ENCODE data around the gene ANKRD27. TPM values are rescaled to one million over a fixed set of nuclear protein-coding genes. Genes with fewer than 3 reads are reported as not detected.

Gene ANKRD27
- total RNA-seq, 4 donors from 2014 or later = 22.8 to 28.2 (median 26.9) TPM

DNA sequence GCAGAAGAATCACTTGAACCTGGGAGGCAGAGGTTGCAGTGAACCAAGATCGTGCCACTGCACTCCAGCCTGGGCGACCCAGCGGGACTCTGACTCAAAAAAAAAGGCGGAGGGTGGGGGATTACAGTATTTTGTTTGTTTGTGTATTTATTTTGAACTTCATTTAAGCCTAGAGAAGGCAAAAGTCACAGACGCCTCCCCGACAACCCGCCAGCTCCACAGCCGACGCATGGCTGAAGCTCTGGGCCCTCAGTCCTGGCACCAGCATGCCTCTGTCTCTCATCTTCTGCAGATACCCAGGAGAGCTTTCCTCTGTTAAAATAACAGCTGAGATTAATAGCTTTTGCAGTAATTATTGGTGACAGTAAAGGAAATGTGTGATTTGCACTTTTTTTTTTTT is 111.2 kb downstream of the ANKRD27 start:
- TF ChIP-seq, protein P1, sequence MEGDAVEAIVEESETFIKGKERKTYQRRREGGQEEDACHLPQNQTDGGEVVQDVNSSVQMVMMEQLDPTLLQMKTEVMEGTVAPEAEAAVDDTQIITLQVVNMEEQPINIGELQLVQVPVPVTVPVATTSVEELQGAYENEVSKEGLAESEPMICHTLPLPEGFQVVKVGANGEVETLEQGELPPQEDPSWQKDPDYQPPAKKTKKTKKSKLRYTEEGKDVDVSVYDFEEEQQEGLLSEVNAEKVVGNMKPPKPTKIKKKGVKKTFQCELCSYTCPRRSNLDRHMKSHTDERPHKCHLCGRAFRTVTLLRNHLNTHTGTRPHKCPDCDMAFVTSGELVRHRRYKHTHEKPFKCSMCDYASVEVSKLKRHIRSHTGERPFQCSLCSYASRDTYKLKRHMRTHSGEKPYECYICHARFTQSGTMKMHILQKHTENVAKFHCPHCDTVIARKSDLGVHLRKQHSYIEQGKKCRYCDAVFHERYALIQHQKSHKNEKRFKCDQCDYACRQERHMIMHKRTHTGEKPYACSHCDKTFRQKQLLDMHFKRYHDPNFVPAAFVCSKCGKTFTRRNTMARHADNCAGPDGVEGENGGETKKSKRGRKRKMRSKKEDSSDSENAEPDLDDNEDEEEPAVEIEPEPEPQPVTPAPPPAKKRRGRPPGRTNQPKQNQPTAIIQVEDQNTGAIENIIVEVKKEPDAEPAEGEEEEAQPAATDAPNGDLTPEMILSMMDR (IDR thresholded peaks at IDR 0.05; ENCODE audit: low read depth) = no peak

DNA sequence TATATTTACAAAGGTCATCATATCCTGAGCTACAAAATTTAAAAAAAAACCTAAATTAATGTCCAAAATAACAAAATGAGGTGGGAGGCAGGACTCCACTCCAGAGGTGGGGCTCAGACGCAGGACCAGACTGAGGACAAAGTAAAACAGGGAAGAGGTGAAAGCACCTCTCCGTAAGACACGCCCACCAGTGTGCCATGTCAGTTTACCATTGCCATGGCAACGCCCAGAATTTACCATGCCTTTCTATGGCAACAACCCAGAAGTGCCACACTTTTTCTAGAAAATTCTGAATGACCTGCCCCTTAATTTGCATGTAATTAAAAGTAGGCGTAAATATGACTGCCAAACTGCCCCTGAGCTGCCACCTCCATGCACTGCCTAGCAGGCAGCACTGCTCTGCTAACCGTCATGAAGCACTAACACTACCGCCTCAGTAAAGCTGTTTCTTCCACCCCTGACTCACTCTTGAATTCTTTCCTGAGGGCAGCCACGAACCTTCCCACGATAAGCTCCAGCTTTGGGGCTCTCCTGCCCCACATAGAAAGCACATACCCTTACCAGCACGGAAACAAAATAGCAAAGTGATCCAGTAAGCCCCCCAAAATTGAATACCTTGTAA is 116.3 kb downstream of the ANKRD27 start:
- TF ChIP-seq, protein P1 (IDR thresholded peaks at IDR 0.05; ENCODE audit: low read depth) = no peak

DNA sequence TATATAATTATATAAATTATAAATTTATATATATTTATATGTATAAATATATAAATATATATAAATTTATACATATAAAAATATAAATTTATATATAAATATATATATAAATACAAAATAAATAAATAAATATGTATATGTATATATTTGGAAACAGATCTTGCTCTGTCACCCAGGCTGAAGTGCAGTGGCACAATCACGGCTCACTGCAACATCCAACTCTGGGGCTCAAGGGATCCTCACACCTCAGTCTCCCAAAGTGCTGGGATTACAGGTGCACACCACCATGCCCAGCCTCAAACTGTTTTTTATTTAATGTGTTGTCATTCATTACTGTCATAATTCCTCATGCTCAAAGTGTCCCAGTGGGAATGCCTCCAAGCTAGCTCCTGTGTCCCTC is 119.2 kb downstream of the ANKRD27 start:
- TF ChIP-seq, protein P1 (IDR thresholded peaks at IDR 0.05; ENCODE audit: low read depth) = no peak

DNA sequence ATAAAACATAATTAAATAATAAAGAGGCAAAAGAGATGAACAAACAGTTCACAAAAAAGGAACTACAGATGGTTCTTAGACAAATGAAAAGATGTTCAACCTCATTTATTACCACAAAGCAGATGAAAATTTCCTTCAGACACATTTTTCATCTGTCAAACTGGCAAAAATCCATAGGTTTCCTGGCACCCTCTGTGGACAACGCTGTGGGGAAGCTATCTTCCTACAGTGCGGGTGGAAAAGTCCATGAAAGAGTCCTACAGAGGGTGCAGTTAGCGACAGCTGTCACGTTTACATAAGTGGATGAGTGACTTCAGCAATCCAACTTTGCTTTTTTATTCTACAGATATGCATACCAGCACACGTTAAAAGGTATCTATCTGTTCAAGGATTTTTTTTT is 124.3 kb downstream of the ANKRD27 start:
- TF ChIP-seq, protein P1 (IDR thresholded peaks at IDR 0.05; ENCODE audit: low read depth) = no peak

Small RNA genes lying within 50 kb of the gene (small RNA-seq; reads per million reads assigned to genes)
- gene RN7SL789P (not detected), gene SNORA68B (not detected)

Other genes with a start within 250 kb of the ANKRD27 start
- gene PDCD5, start 94.0 kb downstream of the ANKRD27 start, total RNA-seq = 100 to 1,000 TPM in 1 of 4 donors, 10 to 100 TPM in 3; 84.7 to 132 (median 89.3) TPM
- gene RGS9BP, start 668 bp upstream of the ANKRD27 start, total RNA-seq = under 1 TPM in 2 of 4 donors, not detected in 2; 0.16 to 0.51 TPM
- 10 to 100 TPM in 1 of 4 donors, 1 to 10 TPM in 3; 4.4 to 10.4 (median 9.4) TPM for gene NUDT19, start 16.6 kb upstream of the ANKRD27 start, total RNA-seq
- 1 to 10 TPM in 1 of 4 donors, not detected in 3; 1.2 TPM for gene TDRD12, start 44.6 kb upstream of the ANKRD27 start, total RNA-seq
- gene SLC7A9, start 194.6 kb upstream of the ANKRD27 start, total RNA-seq = under 1 TPM in 1 of 4 donors, not detected in 3; 0.22 TPM